HG02763 (cell line): ENCODE data around the gene ALOX15B.
A peak's percentile ranks its signal among the peaks of the same experiment; 100 is the strongest.

Experiments
- ATAC-seq: cut with Tn5 transposase; IDR thresholded peaks from one replicate; pipeline ENCODE4 v1.9.1; 2021; ENCODE audit warnings: mild to moderate bottlenecking, moderate library complexity; ENCODE audit not compliant: unreplicated experiment

Gene ALOX15B

GRCh38 chr17:8079291-8080207 lies 40.7 kb downstream of the ALOX15B start:
- peak; percentile 70 for ATAC-seq

- no peak for ATAC-seq
Measured at GRCh38 chr17:8080208-8080798, 41.4 kb downstream of the ALOX15B start.

- ATAC-seq = no peak
Measured at GRCh38 chr17:8080799-8081219, 42.0 kb downstream of the ALOX15B start.

- ATAC-seq = no peak
Measured at GRCh38 chr17:8081876-8082275, 43.0 kb downstream of the ALOX15B start.

- ATAC-seq = no peak
Measured at GRCh38 chr17:8082292-8082691, 43.4 kb downstream of the ALOX15B start.

- ATAC-seq = no peak
Measured at GRCh38 chr17:8084250-8084649, 45.4 kb downstream of the ALOX15B start.

- no peak for ATAC-seq
Measured at GRCh38 chr17:8087075-8087951, 48.5 kb downstream of the ALOX15B start, which contains the start of gene ALOX12B. ALOX12B (minus strand) TSS chr17:8087716; CDS start chr17:8087442, 274 bp downstream.

GRCh38 chr17:8087952-8088230 lies 49.0 kb downstream of the ALOX15B start:
- no peak for ATAC-seq

- ATAC-seq = no peak
Measured at GRCh38 chr17:8089728-8090127, 50.9 kb downstream of the ALOX15B start.

- no peak for ATAC-seq
Measured at GRCh38 chr17:8091033-8091687, 52.3 kb downstream of the ALOX15B start.

- no peak for ATAC-seq
Measured at GRCh38 chr17:8095361-8095760, 56.5 kb downstream of the ALOX15B start.

GRCh38 chr17:8096541-8096940 lies 57.7 kb downstream of the ALOX15B start:
- no peak for ATAC-seq
